HG03108 (cell line): ENCODE data around the gene BUB3.

Experiments
- ATAC-seq: cut with Tn5 transposase; IDR thresholded peaks from one replicate; pipeline ENCODE4 v1.9.1; 2021; ENCODE audit warnings: moderate library complexity; ENCODE audit not compliant: unreplicated experiment

The BUB3 gene, protein sequence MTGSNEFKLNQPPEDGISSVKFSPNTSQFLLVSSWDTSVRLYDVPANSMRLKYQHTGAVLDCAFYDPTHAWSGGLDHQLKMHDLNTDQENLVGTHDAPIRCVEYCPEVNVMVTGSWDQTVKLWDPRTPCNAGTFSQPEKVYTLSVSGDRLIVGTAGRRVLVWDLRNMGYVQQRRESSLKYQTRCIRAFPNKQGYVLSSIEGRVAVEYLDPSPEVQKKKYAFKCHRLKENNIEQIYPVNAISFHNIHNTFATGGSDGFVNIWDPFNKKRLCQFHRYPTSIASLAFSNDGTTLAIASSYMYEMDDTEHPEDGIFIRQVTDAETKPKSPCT

GRCh38 chr10:123154092-123154710 lies at the start of gene BUB3:
BUB3 (plus strand) TSS chr10:123154402; CDS start chr10:123154918, 516 bp downstream.
- ATAC-seq = peak; percentile 92

DNA sequence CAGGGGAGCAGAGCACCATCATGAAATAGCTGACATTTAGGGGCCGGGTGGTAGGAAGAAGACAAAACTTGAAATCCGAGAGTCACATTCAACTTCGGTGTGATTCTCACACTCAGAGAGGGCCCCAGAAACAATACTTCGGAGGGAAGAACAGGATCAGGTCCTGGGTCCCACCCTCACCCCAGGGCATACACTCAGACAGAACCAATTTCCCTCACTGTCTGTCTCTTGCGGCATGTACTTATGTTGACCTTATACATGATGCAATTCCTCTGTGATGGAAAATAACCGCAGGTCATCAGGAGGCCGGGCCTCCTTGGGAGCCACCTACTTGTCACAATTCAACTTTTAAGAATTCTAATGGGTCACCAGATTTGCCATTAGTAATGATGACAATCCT lies 44.7 kb upstream of the BUB3 start:
- ATAC-seq = no peak

GRCh38 chr10:123117644-123118417 lies 36.4 kb upstream of the BUB3 start:
- no peak for ATAC-seq

- no peak for ATAC-seq
These were observed 35.1 kb upstream of the BUB3 start for GRCh38 chr10:123119081-123119480.

DNA sequence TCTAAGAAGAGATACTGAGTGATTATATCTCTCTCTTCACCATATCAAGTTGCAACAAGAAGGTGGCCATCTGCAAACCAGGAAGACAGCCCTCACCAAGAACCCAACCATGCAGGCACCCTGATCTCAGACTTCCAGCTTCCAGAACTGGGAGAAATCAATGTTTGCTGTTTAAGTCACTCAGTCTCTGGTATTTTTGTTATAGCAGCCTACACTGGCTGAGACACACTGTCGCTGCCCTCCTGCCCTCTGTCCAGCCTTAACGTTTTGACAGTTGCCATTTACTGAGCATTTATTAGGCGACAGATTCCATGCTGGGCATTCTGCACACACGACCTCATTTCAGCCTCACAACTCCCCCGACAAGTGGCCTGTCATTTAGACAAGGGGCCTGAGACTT lies 28.0 kb upstream of the BUB3 start:
- ATAC-seq = no peak

DNA sequence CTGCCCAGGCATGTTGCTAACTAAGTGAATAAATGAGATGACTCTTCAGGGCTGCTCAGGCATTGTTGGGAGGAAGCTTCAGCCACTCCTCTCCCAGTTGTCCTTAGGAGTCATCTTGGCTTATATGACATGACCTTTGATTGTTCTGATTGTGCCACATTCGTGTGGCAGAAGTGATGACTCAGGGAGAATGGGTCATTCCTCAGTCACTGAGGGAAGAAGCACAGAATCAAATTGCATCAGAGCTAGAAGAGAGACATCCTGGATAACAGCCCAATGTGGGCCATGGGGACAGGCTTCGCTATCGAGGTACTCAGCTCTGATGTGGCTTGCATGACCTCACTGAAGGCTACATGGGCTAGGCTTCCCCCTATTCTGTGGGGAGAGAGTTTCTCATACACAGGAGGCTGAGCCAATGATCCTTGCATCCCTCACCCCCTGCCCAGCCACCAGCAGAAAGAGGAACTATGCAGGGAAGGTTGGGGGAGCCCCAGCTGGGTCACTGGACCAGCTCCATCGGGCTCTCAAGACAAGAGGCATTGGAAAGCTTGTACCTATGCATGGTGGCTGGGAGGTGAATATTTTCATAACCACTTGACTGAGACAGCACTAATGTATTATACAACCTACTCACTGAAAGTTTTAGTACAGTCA lies 24.5 kb upstream of the BUB3 start:
- no peak for ATAC-seq

DNA sequence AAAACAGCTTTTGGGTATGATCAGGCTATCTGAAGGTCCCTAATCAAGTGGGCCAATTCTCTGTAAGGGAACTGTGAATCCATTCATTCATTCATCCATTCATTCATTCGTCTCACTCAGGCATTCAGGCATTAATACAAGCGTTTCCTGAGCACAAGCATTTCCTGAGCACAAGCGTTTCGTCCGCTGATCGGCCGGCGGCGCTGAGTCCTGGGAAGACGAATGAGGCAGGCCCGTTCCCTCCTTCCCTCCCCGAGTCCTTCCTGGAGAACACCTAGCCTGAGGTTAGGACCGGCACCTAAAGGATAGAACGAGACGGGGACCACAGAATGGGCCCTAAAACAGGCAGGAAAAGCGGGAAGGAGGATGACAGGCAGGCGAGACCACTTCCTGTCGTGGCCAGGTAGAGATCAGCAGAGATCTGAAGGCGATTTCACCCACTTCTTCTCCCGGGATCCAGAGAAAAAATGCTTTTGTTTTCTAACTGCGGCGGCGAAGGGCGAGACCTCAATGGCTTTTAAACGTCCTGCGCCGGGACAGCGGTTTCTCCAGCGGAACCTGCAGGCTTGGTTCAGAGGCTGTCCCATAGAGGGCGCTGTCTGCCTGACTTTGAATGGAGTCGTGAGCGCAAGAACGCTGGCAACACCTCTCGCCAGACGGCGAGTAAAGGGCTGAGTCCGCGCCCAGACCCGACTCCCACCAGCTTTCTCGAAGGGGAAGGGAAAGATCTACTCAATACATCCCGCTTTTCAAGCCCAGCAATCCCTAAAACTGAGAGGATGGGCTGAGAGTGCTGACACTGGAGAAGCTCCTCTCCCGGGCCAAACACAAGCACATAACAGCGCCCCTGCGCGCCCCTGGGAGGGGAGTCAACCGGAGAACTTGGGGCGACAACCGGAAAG lies 21.4 kb upstream of the BUB3 start:
- ATAC-seq = no peak

DNA sequence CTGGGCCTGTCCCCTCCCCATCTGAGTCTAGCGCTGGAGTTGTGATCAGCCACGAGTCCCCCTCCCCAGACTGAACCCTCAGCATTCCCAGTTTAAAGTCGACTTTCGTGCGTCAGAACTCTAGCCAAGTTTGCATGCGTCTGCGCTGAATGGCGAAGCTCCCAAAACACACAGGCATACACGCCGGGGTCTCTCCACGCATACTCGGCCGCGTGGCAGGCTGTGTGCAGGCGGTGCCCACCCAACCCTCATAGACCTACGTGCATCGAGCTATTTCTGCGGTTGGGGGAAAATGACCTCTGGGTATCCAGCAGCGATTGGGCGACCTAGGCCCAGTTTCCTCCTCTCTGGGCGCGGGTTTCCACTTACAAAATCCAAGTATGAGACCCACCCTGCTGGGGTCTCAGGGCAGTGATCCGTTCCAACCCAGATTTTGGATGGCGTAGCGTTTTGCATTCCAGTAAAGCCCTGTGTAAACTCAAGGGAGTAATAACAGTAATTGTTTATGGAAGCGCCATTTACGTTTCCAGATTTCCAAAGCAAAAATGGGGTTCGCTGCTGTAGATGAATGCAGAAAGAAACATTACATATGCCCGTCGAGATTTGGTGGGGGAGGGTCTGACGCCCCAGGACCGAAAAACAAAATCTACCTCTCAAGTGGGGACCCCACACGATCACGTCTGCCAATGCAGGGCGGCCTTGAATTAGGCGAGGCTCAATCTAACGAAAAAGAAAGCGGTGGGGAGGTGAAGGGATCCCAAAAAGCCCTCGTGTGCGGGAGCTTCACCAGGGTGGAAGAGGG lies 20.5 kb upstream of the BUB3 start:
- ATAC-seq = no peak

- ATAC-seq = no peak
These were observed 19.8 kb upstream of the BUB3 start for GRCh38 chr10:123134343-123134914.

GRCh38 chr10:123134915-123135414 lies 19.2 kb upstream of the BUB3 start:
- no peak for ATAC-seq

GRCh38 chr10:123135415-123136141 lies 18.6 kb upstream of the BUB3 start, which contains the start of gene HMX3:
HMX3 (plus strand) TSS chr10:123135970; CDS start chr10:123136051, 81 bp downstream.
- ATAC-seq = no peak

DNA sequence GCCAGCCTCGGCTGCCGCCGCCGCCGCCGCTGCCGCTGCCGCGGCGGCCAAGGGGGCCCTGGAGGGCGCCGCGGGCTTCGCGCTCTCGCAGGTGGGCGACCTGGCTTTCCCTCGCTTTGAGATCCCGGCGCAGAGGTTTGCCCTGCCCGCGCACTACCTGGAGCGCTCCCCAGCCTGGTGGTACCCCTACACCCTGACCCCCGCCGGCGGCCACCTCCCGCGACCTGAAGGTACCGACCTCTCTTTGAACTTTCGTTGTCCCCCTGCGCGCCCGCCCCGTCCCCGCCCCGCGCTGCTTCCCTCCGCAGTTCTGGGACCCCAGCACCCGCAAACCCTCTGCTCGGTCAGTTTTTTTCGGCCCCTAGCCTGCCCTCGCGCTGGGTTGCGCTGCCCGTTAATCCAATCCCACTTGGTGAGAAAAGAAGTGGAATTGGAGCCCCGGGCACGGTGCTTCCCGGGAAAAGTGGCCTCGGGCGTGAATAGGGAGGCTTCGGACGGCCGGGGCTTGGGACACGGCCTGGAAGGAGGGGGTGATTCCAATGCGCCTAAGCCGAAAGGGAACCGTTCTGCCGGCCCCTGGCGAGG lies 17.9 kb upstream of the BUB3 start:
- no peak for ATAC-seq

DNA sequence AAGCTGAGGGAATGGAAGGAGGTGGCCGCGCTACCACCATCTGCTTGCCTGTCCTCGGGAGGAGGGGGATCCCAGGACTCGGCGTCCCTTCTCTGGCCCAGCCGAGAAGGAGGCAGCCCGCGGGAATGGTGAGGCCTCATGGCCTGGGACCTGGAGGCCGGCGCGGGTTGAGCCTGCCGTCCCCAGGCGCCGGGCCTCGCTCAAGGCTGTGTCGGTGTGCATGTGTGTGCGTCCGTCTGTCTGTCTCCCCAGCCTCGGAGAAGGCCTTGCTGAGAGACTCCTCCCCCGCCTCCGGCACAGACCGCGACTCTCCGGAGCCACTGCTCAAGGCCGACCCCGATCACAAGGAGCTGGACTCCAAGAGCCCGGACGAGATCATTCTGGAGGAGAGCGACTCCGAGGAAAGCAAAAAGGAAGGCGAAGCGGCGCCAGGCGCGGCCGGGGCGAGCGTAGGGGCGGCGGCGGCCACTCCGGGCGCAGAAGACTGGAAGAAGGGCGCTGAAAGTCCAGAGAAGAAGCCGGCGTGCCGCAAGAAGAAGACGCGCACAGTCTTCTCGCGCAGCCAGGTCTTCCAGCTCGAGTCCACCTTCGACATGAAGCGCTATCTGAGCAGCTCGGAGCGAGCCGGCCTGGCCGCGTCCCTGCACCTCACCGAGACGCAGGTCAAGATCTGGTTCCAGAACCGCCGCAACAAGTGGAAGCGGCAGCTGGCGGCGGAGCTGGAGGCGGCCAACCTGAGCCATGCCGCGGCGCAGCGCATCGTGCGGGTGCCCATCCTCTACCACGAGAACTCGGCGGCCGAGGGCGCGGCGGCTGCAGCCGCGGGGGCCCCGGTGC lies 17.2 kb upstream of the BUB3 start:
- no peak for ATAC-seq

DNA sequence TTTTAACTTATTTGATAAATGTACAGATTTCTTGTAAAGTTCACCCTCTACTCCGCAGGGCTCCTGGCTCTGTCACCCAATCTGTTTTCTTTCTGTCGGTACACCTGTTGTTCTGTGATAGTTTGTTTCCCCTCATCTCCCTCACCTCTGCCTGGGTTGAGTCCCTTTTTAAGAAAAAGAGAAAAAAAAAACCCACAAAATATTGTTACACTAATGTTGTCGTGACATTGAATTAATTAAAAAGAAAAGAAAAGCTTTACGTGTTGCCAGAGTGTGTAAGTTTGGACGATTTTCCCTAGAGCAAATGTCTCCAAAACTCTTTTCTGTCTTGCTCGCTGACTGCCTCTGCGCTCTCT lies 15.1 kb upstream of the BUB3 start:
- ATAC-seq = no peak

DNA sequence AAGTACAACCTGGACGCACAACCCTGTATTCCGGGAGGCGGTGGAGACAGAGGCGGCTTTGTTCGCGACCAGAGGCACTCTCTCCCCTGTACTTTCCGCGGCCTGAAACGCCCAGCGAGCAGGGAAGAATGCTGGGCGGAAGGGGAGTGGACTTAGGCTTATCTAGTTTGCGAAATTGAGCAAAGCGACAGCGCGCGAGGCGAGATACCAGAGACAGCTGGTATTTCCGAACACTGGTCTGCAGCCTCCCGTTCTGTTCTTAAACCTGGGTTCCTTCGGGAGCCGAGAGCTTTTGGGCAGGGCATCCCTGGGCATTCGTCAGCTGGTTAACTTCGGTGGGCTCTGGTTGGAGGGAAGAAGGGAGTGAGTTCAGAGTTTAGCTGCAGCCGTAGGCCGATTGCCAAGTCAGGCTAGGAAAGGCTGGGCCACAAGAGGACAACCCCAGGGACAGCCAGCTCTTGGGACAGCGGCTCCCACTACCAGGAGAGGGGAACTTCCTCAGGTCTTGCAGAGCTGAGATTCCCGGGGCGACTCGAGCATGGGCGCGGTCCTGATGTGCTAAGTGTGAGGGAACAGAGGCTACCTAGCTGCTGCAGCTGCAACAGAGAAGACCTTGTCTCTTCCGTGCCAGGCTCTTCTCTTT lies 14.6 kb upstream of the BUB3 start:
- no peak for ATAC-seq

- no peak for ATAC-seq
These were observed 13.8 kb upstream of the BUB3 start for GRCh38 chr10:123140164-123140982.
